NCI-H2107 (cell line): ENCODE measurements around the gene MRPL58.
"Not testable (repeated sequence)": the region's sequence is repeated elsewhere in the genome, so short reads cannot be mapped to it uniquely, and the experiment has no call there.

Experiments used
- DNase-seq: peaks from one replicate; lab custom pipeline; 2025; lab: John Stamatoyannopoulos, UW

The MRPL58 gene

DNA sequence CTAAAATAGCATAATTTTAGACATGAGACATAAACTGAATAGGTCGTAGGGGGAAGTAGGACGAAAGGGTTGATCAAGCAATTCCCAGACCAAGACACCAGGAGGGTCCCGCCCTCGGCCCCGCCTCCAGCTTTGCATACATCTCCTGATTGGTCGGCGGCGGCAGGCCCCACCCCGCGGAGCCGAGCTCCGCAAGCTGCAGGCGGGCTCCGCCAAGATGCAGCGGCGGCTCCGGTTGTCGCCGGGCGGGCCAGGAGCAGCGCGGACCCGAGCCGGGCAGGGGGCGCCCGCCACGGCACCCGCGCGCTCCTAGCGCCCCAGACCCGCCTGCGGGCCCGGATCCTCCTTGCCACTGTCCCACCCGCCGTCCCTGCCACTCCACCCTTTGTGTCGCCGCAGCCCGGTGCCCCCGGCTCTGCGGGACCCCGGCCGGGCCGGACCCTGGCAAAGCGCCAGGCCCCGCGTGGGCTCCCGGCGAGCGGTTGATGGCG lies 25.0 kb upstream of the MRPL58 start, which contains the start of gene CDR2L:
Gene CDR2L (plus strand): TSS at position 215 of the 491 bp plus-strand sequence. CDS start 412 bp downstream, outside the sequence.
- DNase-seq = peak; percentile 76

DNA sequence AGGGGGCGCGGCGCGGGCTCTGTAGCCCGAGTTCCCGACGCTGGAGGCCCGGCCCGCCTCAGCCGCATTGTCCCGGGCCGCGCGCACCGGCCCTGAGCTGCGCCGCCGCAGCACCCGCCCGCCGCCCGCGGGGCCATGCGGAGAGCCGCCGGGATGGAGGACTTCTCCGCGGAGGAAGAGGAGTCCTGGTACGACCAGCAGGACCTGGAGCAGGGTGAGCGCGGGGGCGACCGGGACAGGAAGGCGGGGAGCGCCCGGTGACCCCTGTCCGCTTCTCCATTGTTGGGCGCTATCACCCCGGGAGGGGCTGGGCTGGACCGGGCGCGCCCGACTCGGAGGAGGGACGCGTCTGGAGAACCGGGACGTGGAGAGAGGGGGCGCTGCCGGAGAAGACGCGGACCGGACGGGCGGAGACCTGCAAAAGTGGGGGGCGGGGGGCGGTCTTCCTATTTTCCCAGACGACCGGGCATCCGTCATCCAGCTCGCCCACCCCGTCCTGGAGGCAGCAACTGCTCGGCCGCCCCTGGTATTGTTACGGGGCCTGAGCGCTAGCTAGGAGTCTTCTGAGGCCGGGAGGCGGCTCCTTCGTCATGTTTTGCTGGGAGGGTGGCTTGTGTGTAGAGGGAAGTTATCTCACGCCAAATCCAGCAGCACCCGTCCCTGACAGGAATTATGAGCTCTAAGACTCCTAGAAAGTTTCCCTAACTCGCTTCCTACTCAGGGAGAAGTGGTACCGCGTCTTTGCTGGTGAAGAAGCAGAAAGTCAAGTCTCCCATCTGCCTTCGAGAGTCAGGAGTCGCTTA lies 24.4 kb upstream of the MRPL58 start:
- DNase-seq = no peak

DNA sequence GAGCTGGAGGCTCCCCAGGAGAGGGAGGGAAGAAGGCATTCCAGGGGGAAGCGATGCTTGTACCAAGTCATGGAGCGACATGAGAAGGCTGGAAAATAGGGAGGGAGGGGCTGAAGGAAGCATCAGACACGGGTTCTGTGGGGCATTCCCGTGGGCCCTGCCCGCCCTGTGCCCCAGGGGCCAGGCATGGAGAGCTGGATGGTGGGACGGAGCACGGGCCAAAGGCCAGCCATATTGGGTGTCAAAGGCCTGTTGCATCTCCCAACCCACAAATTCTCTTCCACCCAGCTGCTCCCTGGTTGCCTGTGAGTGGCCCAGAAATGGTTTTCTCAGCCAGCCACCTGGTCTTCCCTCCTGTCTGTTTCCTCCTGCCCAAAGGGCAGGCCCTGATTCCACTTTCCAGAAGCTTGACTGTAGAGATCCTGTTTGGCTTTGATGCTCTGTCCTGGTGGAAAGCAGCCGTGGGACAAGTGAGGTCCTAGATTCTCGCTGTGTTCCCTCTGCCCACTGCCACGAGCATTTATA lies 21.8 kb upstream of the MRPL58 start:
- DNase-seq = no peak

DNA sequence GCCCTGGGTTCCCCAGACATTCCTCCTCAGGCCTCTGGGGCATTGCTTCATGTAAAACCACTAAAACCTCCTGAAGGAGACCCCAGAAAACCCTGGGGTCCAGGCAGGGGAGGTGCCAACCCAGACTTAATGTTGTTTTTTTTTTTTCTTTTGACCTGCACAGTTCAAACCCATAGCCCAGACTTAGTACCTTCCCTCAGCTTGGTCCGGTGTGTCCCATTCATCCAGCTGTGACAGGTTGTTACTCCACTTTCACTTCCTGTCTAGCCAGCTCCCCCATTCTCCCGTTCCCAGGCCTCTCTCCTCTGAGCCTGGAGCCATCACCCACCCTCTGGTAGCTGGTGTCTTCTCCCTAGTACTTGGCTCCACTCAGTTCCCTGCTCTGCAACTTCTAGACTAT lies 20.2 kb upstream of the MRPL58 start:
- DNase-seq = no peak

DNA sequence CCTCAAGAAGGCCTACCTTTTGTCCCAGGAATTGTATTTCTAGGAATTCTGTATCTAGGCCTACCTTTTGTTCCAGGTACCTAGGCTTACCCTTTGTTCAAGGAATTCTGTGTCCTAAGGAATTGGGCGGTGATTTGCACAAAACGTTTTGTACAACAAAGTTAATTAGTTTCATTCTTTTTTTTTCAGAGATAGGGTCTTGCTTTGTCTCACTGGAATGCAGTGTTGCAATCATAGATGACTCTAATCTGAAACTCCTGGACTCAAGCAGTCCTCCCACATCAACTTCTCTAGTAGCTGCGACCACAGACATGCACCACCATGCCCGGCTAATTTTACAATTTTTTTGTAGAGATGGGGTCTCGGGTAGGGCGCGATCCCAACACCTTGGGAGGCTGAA lies 18.0 kb upstream of the MRPL58 start:
- DNase-seq = no peak

DNA sequence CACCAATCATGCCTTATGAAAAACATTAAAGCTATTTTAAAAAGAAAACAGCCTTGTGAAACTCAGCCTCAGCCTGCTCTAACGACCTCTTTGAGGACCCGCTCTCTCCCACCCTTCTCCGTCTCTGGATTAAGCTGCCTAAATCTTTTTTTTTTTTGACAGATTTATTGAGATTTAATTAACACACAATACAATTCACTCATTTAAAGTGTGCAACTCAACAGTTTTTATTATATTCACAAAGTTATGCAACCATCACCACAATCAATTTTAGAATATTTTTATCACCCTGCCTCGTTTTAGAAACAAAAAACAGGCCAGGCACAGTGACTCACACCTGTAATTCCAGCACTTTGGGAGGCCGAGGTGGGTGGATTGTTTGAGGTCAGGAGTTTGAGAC lies 16.6 kb upstream of the MRPL58 start:
- no peak for DNase-seq

DNA sequence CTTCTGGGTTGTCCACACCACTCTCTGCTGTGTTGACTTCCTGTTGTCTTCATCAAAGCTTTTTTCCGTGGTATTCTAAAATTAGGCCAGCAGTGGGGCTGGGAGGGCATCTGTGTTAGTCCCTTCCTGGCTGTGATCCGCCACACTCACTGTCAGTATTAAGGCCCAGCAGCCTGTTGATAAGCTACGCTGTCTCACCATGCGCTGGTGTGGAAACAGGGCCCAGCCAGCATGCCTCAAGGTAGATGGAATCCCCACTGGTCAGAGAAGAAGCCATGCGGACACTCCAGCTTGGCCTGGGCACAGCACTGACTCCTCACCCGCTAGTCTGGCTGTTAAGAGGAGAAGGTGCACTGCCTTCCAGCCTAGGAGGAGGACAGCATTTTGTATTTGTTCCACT lies 13.7 kb upstream of the MRPL58 start:
- no peak for DNase-seq

DNA sequence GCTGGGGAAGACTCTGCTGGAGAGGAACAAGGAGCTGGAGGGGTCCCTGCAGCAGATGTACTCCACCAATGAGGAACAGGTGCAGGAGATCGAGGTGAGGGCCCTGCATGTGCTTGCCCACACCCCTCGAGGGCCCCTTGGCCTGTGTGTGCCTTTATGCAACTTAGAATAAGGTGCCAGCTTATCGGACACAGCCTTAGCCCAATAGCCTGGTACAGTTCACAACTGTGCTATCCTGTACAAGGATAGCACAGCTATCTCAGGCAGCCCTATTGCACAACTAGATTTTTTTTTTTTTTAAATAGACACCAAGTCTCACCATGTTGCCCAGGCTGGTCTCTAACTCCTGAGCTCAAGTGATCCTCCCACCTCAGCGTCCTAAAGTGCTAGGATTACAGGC lies 12.9 kb upstream of the MRPL58 start:
- no peak for DNase-seq

DNA sequence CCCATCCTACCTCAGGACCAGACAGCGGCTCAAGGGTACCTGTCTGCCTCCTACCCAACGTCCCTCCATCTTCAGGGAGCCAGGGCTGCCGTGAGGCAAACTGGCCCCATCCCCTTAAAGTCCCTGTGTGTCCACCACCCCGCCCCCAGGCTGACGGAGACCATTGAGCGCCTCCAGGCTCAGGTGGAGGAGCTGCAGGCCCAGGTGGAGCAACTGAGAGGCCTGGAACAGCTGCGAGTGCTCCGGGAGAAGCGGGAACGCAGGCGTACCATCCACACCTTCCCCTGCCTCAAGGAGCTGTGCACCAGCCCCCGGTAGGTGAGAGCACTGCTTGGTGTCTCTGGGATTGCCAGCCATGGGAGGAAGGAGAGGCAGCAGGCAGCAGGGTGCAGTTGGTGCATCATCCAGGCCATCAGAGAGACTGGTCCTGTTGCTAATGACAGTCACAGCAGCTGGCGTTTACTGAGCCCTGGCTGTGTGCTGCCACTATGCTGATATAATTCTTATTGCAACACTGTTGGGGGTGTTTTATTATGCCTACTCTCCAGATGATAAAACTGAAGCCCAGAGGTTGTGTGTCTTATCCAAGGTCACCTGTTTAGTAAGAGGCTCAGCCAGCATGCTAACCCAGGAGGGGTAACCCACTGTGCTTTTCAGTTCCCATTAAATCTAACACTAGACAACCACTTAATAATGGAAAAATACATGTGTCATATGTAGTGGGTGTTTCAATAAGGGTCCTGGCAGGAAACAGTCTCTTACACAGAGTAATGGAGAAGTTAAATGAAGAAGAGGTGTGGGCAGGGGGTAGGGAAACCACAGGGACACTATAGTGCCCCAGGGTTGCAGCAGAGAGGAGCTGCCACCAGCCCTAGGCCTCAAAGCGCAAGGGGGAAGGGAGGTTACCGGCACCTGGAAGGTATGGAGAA lies 10.3 kb upstream of the MRPL58 start:
- no peak for DNase-seq

DNA sequence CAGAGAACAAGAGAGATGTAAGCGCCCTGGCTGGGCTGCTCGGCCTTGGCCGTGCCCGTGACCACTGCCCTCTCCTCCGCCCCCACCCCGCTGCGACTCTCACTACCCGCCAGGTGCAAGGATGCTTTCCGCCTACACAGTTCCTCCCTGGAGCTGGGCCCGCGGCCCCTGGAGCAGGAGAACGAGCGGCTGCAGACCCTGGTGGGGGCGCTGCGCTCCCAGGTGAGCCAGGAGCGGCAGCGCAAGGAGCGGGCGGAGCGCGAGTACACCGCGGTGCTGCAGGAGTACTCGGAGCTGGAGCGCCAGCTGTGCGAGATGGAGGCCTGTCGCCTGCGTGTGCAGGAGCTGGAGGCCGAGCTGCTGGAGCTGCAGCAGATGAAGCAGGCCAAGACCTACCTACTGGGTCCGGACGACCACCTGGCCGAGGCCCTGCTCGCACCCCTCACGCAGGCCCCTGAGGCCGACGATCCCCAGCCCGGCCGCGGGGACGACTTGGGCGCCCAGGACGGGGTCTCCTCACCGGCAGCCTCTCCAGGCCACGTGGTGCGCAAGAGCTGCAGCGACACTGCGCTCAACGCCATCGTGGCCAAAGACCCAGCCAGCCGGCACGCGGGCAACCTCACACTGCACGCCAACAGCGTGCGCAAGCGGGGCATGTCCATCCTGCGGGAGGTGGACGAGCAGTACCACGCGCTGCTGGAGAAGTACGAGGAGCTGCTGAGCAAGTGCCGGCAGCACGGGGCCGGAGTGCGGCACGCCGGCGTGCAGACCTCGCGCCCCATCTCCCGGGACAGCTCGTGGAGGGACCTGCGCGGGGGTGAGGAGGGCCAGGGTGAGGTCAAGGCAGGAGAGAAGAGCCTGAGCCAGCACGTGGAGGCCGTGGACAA lies 9.2 kb upstream of the MRPL58 start:
- no peak for DNase-seq

DNA sequence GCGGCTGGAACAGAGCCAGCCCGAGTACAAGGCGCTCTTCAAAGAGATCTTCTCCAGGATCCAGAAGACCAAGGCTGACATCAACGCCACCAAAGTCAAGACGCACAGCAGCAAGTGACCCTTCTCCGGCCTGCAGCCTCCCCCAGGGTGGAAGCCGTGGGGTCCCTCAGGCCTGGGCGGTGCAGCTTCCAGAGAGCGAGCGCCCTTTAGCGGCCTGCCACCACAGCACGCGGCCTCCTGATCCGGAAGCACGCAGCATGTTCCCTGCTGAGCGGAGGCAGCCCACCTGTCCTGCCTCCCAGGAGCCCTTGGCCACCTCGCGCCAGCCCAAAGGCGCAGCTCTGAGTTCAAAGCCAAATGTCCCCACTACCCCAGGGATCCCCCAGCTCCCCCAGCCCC lies 8.5 kb upstream of the MRPL58 start:
- no peak for DNase-seq

DNA sequence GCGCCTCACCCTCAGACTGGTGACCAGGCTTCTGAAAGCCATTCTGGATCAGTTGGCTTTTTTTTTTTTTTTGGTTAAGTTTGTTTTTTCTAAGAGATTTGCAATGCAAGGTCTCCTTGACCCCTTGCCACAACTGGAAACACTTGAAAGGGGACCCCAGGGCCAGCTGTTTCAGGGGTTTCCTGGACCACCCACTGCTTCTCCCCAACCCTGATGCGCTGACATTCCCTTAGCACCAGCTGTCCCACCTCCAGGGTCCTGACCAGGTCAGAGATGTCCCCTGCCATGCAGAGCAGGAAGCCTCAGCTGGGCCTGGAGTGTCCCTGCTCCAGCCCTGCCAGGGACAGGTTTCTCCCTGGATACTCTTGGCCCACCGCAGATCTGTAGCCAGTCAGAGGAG lies 8.1 kb upstream of the MRPL58 start:
- DNase-seq = no peak

DNA sequence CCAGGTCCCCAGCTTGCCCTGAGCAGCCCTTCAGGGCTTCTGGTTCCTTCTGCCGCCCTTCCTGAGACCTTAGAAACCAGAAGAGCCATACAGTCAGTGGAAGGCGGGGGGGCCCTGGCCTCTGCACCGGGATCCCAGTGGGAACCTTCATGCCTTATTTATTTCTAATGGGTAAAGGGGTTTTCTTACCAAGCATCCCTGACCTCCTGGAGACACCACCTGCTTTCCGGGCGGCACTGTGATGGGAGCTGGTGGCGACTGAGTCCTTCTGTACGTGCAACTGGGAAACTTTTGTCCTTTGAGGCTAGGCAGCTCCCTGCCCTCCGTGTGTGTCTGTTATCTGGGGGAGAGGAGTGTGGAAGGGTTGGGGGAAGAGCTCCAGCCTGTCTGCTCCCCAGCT lies 7.2 kb upstream of the MRPL58 start:
- DNase-seq = no peak

DNA sequence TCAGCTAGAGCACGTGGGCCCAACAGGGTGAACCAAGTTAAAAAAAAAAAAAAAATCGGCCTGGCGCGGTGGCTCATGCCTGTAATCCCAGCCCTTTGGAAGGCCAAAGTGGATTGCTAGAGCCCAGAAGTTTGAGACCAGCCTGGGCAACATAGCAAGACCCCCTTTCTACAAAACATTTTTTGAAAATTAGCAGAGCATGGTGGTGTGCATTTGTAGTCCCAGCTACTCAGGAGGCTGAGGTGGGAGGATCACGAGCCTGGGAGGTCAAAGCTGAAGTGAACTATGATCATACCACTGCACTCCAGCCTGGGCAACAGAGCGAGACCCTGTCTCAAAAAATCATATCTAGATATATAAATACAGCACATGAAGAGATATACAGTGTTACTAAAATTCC lies 6.4 kb upstream of the MRPL58 start:
- DNase-seq = not testable (repeated sequence)

DNA sequence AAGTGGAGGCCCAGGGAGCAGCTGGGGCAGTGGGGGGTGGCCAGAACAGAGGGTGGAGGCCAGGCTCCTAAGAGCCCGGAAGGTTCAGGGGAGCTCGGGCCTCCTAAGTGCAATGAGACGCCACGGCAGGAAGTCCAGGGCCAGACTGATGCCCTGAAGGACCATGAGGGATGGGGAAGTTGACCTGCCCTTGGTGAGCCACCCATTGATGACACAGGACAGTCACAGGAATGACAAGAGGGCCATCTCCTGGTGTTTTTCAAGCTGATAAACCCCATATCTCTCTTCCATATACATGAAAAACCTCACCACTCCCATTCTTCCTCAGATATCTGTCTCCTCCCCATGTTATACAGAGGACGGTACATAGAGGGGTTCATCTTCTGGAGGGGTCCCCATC lies 5.8 kb upstream of the MRPL58 start:
- DNase-seq = no peak

DNA sequence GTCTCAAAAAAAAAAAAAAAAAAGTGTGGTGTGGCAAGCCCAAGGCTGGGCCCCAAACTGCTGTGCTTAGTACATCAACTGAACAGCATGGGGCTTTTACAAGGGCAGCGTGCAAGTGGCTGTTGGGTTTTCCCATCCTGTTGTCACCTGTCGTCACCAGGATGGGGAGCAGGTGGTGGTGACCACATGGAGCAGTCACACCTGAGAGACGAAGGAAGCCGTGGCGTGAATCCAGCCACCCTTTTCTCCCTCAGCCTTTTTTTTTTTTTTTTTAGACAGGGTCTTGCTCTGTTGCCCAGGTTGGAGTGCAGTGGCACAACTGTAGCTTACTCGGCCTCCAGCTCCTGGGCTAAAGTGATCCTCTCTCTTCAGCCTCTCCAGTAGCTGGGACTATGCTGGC lies 4.1 kb upstream of the MRPL58 start:
- DNase-seq = peak; percentile 6

DNA sequence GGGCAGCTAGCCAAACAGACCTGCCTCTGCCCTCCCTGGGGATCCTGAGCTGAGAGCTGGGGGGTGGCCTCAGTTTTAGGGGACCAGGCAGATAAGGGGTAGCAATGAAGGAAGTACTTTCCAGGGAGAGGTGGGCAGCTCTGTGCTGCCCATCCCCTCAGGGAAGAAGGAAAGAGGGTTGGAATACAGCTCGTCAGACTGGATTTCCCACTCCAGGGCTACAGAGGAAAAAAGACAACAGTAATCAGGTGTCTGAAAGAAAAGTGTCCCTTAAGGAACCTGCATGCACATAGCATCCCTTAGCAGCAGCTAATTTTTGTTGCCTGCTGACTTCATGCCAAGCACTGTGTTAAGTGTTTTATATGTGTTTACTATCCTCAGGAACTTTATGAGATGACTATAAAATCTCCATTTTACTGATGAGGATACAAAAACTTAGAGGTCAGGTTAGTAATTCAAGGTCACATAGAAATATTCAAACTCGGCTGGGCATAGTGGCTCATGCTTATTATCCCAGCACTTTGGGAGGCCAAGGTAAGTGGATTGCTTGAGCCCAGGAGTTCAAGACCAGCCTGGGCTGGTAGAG lies 3.2 kb upstream of the MRPL58 start:
- no peak for DNase-seq

DNA sequence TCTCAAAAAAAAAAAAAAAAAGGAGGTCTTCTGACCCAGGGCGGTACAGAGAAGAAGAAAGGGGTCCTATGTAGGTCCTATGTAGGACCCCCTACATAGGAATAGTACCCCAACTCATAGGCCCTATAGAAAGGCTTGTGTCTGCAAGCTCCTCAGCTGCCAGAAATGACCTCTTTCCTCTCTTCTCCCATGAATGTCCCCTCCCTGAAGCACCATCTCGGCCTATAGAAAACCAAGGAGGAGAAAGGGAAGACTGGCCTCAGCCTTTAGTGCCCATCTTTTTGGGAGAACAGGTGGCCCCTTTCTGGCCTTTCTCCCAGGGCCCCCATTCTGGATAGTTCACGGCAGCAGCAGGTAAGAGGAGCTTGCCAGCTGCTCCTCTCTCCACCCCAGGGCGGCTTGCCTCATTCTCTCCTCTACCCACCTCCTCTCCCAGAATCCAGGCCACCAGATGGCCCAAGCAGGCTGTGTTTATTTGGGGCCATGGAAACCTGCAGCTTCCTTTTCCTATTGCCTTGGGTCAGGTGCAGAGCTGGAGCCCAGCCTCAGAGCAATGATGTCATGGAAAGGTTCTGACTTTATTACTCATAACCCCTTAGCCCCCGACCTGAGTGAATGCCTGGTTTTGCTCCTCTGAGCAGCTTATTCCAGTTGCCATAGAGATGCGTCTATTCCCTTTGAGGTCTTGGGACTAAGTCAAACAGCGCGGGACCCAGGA lies 1.6 kb upstream of the MRPL58 start:
- peak; percentile 51 for DNase-seq

DNA sequence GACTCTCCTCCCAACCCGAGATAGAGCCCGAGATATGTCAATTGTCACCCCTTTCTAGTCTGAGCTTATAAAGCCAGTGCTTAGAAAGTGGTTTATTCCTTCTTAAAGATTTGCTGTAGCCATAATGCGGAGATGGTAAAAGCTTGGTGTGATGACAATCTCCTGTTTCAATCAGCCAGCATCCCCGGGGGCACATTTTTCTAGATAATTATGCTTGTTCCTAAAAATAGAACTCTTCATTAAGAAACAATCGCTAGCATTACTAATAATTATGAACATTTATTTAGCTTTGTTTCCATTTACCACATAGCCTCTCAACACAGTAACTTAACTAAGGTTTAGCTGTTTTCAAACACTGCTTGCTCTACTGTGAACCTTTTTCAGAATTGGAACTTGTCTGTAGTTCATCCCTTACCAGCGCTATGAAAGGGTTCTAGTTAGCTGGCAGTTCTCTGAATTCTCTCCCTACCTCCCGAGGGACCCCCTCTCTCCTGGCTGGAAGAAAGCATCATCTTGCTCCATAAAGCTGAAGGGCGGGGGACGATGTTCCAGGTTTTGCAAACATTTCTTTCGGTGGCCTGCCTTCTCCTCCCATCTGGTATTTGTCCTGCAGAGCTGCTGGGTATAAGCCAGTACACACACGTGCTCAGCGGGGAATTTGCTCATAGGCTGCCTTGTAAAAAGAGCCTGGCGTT lies 922 bp upstream of the MRPL58 start:
- DNase-seq = no peak

DNA sequence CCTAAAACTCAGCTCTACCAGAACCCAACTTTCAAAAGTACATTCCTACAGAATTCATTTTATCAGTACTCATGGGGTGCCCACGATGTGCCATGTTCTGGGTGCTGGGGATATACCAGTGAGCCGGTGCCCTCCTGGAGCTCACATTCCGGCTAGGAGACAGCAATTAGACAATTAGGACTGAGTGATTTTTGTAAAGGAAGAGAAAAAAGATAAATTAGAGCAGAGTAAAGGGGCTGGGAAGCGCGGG lies 449 bp upstream of the MRPL58 start:
- DNase-seq = no peak
